Stimulated activated naive CD4-positive, alpha-beta T cell (primary cell): ENCODE measurements around the gene MTA1.
A peak's percentile ranks its signal among the peaks of the same experiment; 100 is the strongest.

Experiments used
- DNase-seq, 6 experiments: peaks; one replicate each; lab custom pipeline; 2025; lab: John Stamatoyannopoulos, UW

MTA1 gene

GRCh38 chr14:105445901-105446845 is 26.5 kb downstream of the MTA1 start:
- no peak for DNase-seq

GRCh38 chr14:105446971-105447370 is 27.3 kb downstream of the MTA1 start:
- no peak for DNase-seq

DNA sequence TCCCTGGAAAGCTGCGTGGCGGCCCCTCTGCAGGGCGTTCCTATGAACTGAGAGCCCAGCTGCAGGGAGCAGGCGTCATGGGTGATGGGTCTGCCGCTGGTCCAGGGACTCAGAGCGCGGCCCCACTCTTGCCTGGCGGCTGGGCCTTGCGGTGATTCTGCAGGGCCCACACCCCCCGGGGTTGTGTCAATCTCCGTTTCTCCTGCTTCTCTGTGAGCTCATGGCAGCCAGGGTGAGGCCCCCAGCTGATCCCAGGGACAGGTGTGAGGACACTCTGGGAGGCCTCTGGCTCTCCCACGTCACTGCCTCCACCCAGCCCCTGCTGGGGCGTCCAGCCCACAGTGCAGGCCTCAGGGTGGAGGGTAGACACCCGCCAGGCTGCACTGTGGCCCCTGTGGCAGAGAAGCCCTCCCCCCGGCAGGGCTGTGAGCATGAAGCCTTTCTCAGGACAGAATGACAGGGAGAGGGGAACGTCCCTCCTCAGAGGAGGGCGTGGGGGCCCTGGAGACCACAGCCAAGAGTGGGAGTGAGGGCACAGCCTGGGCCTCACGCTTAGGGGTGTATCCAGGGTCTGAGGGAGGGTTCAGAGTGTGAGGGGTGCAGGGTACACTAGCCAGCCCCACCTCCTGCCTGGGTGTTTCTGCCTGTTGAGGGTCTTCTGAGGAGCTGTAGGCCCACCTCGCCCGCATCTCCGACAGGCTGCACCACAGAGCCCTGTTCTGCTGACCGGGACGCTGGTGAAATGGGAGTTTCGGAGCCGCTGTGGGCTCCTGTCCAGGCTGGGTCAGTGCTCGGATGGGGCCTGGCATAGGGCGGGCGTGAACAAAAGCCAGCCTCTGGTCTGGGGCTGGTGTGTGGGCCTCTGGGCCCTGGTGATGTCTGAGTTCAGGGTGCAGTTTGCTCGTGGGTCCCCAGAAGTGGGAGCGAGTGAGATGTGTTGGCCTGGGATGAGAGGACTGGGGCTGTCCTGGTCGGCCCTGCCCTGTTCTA is 28.3 kb downstream of the MTA1 start:
- DNase-seq = no peak

GRCh38 chr14:105448706-105449111 is 29.1 kb downstream of the MTA1 start:
- DNase-seq = peak; percentile 17 to 64 (median 54)

DNA sequence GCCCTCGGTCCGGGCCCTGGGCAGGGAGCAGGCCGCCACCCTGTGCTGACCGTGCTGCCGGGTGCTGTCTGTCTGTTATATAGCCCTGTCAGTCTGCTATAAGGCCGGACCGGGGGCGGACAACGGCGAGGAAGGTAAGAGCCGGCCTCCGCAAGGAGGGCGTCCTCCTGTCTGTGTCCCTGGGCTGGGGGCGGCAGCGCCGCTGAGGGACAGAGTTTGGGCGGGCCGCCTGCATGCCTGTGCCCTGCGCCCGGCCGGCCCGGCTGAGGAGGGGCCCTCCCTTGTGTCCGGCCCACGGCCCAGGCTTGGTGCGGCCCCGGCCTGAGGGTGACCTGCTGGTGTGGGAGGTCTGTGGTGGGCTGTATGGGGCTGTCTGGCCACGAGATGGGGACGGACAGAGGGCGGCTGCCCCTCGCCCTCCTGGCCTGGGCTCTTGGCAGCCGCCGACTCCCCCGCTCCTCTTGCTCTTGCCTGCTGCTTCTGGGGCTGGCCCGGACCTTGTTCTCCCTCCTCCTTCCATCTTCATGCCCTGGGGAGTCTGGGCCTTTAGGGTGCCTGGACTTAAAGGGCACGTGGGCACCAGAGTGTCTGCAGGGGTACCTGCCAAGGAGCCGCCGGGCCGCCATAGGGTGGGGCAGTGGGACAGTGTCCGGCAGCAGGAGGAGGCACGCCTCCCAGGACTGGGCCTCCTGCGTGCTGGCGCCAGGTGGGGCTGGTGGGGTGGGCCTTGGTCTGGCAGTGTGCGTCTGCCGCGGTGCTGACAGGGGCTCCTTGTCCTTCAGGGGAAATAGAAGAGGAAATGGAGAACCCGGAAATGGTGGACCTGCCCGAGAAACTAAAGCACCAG is 29.9 kb downstream of the MTA1 start:
- no peak for DNase-seq

- DNase-seq = no peak
Measured at GRCh38 chr14:105450123-105450505, 30.5 kb downstream of the MTA1 start.

DNA sequence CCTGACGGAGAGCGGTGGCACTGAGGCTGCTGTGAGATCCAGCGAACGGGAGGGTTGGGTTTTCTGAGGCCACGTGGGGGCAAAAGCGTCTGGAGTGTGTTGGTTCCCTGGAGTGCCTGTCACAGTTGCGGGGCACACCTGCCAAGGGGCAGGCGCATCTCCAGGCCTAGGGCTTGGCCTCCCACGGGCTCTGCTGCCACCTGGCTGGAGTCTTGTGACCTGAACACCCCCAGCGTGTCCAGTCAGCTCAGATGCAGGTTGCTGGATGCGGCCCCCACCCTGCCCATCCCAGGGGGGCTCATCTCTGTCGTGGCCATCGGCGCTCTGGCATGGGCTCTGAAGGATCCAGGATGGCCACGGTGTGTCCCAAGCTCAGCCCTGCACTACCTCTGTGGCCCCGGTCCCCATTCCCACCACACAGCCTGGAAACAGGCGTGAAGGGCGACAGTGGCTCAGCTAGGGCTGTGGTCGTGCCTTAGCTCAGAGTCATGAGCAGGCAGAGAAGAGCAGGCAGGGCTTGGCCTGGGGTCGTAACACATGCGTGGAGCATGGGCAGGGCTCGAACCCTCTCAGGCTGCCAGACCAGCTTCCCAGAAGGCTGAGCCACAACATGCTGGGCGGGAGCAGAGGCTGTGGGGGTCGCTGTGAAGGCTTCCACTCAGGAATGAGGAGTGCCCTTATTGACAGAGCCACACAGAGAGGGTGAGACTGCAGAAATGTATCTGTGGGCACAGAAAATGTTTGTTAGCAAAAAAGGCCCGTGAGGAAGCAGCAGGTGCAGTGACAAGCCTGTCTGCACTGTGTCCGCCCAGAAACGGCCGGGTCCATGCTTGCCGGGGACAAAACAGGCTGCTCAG is 31.5 kb downstream of the MTA1 start:
- no peak for DNase-seq

GRCh38 chr14:105452963-105453362 is 33.3 kb downstream of the MTA1 start:
- no peak for DNase-seq

DNA sequence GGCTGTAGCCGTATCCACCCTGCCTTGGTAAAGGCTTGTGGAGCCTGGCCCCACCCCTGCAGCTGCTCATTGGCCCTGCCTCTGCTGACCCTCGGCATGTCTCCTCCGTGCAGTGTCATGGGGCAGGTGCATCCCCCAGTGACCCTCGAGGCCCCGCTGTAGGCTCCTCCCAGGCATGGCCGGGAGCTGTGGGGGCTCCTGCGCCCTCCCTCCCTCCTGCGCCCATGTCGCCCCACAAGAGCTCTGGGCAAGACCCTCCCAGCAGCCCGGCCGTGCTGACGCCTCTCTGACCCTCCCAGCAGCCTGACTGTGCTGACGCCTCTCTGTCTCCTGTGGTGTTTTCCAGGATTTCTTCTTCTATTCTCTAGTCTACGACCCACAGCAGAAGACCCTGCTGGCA is 34.2 kb downstream of the MTA1 start:
- DNase-seq = no peak

DNA sequence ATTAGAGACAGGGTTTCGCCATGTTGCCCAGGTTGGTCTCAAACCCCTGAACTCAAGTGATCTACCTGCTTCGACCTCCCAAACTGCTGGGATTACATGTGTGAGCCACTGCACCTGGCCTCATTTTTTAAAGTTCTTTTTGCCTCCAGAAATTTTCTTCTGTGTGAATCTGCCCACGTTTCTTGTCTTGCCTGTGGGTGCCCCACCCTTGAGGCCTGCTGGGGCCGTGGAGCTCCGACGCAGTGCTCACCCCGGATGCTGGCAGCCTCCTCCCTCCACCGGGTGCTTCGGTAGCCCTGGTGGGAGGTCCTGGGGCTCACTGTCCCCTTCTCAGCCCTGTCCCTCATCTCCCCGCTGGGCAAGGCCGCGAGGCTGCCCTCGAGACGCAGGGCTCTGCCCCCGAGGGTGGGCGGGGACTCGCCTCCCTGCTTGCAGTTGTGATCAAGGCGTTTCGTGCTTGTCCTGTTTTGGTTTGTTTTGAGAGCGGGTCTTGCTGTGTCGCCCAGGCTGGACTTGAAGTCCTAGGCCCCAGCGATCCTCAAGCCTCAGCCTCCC is 35.5 kb downstream of the MTA1 start:
- DNase-seq = no peak

DNA sequence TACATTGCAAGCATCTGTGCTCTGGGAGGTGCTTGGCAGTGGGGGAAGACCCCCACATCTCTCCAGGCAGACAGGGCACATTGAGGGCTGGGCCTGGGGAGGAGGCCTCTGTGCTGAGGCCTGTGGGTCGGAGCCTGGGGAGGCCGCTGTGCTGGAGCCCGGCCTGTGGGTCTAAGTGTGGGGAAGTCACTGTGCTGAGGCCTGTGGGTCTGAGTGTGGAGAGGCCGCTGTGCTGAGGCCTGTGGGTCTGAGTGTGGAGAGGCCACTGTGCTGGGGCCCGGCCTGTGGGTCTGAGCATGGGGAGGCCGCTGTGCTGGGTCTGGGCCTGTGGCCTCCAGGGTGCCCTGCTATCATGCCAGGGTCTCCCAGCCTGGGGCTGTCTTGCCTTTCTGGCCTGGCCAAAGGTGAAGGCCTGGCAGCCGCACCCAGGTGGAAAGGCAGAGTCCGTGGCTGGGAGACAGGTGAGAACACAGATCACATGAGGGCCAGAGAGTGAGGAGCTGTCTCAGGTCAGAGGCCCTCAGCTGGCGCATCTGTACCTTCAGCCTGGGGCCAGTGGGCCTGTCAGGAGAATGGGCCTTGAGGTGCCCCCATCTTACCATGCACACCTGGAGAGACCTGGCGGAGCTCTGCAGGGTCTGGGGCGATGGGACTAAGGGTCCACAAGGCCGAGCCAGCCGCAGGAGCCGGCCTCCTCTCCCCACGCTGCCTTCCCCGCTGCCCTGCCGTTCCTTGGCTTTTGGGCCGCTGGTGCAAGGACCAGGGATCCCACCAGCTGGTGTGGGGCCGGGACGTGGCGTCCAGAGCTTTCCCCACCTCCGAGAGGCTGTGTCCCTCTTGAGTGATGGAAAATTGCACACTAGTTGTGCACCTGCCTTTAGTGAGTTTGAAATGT is 36.4 kb downstream of the MTA1 start:
- DNase-seq = no peak

DNA sequence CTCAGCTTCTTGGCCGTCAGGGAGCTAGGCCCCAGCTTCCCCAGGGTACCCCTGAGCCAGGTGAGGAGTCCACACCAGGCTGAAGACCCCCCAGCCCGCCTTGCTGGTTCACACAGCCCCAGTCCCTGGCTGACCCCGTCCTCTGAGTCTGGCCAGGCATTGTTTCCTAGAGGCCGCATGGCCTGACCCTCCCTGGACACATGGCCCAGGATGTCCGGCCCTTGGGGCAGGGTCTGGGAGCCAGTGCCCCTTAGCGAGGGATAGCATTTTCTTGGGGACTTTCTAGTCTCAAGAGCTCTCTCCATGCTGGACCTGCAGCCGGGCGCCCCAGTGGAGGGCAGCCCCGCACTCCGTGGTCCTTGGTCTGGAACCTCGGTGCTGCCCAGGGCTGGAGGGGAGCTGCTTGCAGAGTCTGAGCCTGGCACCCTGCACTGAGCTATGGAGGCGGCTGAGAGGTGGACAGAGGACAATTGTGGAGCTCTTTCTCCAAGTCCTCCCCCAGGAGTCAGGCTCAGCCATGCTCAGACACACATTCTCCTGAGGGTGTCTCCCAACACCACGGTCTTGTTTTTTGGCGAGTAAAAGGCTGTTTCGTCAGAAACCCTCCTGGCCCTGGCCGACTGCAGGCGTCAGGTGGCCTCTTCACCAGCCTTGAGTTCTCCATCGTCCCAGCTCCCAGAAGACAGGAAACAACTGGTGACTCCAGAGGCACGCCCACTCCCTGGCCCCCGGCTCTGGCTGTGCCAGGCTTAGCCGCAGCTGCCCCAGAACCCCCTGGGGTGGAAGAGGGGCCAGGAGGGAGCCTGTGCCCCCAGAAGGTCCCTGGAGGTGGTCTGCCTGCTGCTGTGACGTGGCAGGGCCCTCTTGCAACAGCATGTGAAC is 37.4 kb downstream of the MTA1 start:
- no peak for DNase-seq

- DNase-seq = no peak
Measured at GRCh38 chr14:105458010-105458409, 38.4 kb downstream of the MTA1 start.

DNA sequence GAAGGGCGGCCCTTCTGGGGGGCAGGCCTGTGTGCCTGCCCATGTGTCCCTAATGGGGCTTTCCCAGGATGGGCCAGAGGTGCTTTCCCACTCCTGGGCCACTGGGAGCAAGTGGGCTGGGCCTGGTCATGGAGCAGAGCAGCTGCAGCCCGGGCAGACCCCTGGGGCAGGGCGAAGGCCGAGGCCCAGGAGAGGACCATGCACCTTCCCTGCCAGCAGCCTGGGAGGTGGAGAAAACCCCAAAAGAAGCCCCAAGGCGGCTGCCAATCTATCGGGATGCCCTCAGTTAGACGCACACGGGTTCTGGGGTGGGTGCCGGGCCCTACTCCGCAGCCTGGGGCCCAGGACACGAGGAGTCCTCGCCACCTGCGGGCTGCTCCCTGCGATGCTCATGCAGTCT is 38.9 kb downstream of the MTA1 start:
- no peak for DNase-seq

GRCh38 chr14:105460116-105460515 is 40.5 kb downstream of the MTA1 start:
- no peak for DNase-seq

DNA sequence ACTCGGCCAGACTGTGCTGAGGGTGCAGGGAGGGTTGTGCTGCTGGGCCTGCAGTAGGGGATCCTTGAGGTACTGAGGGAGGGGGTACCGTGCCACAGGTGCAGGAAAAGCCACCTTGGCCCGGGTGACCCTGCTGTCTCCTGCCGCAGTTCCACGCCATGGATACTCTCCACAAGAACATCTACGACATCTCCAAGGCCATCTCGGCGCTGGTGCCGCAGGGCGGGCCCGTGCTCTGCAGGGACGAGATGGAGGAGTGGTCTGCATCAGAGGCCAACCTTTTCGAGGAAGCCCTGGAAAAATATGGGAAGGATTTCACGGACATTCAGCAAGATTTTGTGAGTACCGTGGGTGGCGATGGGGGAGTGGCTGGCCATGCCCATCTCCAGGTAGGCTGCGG is 41.0 kb downstream of the MTA1 start:
- DNase-seq = no peak

- no peak for DNase-seq
Measured at GRCh38 chr14:105461903-105462302, 42.3 kb downstream of the MTA1 start.

DNA sequence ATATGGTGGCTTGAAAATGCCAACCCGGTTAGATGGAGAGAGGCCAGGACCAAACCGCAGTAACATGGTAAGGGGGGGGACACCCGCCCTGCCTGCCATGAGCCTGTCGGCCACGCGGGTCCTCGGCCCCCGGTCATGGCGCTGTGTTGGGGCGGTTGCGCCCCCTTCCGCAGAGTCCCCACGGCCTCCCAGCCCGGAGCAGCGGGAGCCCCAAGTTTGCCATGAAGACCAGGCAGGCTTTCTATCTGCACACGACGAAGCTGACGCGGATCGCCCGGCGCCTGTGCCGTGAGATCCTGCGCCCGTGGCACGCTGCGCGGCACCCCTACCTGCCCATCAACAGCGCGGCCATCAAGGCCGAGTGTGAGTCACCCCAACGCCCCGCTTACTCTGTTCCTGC is 44.9 kb downstream of the MTA1 start:
- DNase-seq = no peak
